ENCODE results near the gene GLRX5.
"Not testable (repeated sequence)": the region's sequence is repeated elsewhere in the genome, so short reads cannot be mapped to it uniquely, and the experiment has no call there.

Gene GLRX5

DNA sequence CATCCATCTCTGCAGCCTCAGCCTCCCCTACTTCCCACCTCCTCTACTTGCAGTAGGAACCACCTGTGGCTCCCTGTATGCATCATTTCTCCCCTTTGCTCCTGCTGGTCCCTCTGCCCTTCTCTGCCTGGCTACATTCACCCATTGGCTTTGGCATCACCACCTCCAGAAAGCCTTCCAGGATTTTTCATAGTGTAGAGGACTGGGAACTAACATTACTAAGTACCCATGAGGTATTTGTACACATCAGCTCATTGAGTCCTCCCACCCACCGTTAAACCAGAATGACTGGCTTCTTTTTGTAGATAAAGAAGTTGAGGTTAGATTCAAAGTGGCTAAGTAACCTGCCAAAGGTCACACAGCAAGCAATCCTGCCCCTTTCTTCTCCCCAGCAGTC lies 35.5 kb upstream of the GLRX5 start:
- no peak for DNase-seq

DNA sequence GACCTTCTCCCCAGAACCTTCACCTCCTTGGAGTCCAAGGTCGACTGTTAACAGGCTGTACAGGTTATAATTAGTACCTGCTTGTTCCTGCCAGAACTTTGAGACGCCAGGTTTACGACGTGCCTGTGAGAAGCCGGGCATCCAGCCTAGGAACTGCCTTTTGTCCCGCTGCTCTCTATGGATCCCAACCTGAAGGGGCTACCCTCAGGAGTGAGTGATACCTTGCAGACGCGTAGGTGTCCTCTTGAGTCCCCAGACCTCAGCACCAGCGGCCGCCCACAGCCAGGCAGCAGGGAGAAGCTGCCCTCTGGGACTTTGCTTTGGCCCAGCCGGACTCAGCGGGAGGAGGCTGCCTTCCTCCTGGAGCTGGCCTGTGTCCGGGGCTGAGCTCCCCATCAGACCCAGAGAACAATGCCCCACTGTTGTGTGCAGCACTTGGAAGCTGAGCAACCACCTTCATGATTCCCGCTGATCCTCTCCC lies 34.6 kb upstream of the GLRX5 start:
- no peak for DNase-seq

DNA sequence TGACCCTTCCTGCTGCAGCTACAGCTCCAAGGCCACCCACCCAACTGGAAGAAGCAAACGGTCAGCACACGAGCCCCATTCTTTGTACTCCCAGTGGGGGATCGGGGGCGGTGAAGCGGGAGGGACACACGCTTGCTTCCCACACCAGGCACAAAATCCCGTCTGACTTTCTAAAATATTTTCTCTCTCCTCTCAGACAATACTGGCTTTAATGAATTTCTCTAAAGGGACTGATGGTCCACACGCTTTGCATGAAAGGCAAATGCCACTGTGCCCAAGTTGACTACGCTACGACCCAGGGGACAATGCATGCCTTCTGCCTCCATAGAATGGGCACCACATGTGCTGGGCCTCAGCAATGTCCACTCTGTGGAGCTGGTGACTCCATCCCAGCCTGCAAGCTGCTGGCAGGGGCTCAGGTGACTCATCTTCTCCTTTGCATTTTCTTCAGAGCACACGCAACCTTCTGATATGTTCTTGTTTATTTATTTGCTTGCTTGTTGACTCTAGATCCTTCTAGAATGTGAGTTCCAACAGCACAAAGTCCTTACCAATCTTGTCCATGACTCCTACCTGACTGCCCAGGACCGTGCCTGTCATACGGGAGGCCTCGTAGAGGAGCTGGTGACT lies 34.0 kb upstream of the GLRX5 start:
- DNase-seq = peak; percentile 71

DNA sequence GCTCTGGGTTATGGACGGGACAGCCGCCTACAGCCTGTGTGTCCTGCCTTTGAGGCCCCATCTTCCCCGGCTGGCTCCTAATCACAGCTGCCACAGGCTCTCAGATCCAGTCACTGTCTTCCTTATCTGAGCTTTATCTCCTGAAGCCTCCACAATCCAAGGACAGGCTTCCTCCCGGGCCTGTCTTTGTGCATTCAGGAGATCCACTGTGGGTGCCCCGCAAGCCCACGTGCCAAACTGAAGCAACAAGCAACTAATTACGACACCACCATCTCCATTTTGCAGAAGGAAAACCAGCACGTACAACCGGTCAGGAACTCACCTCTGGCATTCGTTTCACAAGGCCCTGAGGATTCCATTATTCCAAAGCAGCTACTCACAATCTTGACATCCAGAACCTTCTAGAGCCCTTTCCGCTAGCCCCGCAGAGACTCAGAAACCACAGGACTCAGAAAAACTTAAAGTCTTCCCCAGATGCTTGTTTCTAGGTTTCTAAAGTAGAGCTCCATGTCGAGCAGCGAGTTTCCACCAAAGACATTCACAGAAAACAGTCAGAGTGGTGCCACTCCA lies 32.4 kb upstream of the GLRX5 start:
- no peak for DNase-seq

DNA sequence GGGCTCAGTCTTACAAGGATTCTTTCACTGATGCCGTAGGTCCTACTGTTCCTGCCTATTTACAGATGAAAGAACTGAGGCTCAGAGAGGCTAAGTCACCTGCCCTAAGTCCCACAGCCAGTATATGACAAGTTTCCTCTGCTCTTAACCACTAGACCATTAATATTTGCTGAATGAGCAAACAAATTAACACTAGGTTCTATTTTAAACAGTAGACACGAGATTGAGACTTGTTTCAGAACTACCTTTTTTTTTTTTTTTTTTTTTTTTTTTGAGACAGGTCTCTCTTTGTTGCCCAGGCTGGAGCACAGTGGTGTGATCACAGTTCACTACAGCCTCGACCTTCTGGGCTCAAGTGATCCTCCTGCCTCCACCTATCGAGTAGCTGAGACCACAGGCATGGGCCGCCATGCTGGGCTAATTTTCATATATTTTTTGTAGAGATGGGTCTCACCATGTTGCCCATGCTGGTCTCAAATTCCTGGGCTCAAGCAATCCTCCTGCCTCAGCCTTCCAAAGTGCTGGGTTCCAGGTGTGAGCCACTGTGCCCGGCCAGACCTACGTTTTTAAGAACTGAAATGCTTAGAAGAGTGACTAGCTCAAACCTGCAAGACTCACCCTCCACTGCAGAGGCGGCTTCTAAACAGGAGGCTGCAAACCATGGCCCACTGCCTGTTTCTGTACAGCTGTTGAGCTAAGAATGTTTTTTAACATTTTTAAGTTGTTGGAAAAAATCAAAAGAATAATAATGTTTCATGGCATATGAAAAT lies 31.3 kb upstream of the GLRX5 start:
- DNase-seq = no peak

DNA sequence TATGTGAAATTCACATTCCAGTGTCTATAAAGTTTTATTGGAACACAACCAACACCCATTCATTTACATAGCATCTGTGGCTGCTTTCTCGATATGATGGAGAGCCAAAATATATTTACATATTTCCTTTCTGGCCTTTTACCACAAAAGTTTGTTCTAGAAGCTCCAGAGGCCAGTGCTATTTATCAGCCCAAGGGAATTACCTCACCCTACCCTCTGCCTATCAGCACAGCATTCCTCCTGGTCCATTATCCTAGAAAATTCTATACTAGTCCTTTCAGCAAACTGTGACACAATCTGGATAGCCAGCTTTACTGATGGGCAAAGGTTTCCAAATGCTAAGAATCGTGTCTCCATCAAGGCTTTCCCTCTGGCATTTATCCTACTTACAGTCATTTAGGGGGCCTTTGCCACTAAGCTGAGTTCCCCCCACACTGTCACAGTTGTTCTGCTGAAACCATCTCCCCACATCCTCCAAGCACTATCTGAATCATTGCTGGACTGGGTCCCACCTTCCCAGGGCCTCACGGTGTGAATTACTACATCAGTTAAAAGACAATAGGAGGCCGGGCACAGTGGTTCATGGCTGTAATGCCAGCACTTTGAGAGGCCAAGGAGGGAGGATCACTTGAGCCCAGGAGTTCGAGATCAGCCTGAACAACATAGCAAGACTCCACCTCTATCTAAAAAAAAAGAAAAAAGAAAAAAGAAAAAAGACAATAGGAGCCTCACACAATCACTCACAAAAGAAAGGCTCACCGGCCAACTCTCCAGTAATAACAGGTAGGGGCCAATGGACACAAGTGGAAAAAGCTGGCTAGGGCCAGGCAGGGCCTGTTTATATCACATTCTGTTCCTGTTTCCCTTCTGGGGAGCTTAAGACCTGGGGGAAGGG lies 30.5 kb upstream of the GLRX5 start:
- DNase-seq = peak; percentile 58

DNA sequence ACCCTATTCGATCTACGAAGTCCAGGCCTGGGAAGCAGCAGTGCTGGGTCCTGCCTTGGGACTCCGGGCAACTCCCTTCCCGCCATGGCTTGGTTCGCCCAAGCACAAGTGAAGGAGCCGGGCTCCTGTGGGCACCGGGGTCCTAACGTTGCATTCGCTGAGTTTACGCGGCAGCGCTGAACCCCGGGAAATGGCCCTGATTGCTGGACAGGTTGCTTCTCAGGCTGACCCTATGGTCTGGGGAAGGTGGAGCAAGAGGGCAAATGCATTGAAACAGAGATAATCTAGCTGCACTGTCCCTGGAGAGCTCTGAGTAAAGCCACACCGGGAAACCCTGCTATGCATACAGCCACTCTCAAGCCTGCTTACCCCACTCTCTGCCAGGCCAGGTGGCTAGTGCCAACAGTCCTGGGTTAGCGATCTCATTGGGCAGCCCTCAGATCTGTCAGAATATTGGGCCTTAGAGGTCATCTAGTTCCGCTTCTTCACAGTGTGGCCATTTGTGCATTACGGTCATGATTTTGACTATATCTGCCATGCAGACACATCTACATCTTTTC lies 29.7 kb upstream of the GLRX5 start:
- no peak for DNase-seq

DNA sequence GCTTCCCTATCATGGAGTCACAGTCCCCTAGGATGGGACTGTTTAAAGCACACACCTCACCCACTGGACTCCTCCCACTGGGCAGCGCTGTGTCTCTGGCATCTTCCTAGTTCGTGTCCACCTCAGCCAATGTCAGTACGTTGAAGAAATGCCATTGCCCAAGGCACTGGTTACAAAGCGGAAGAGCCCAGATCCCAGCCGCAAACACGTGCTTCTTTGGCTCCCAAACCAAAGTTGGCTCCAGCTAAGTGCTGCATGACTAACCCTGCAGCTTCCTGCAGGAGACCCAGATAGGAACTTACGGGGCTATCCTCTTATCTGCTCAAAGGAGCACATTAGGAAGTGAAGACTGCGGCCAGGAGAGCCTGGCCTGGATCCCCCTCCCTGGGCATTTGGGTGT lies 27.7 kb upstream of the GLRX5 start:
- peak; percentile 72 for DNase-seq

DNA sequence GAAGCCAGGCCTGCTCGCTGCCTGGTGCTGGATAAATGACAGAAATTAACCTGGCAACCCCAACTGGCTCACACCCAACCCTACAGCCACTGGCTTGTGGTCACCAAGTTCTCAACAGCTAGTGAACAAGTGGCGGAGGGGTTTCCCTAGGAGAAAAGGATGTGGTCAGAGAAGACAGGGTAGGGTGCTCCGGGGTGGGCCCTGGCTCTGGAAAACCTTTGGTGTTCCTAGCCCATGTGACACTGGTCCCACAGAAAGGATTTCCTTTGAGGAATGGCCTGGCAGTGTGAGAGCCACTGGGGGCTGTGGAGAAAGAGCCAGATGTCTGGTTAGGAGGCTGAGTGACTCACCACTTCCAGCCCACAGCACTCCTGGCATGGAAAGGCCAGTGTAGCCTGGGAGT lies 27.1 kb upstream of the GLRX5 start:
- DNase-seq = peak; percentile 61

DNA sequence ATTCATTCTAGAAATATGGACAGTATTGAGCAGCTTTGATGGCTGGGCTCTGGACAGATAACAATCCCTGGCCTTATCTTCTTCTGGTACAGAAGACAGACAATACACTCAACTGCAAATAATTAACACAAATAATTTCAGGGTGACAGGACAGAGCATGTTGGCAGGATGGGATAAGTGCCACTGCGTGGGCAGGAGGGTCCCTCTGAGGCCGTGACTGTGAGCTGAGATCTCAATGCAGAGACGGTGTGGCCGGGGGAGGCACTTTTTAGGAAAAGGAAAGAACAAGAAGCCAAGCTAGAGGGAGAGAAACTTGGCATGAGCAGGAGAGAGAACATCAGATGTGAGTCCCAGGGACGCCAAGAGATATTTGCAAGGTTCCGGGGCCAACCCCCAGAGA lies 26.5 kb upstream of the GLRX5 start:
- no peak for DNase-seq

DNA sequence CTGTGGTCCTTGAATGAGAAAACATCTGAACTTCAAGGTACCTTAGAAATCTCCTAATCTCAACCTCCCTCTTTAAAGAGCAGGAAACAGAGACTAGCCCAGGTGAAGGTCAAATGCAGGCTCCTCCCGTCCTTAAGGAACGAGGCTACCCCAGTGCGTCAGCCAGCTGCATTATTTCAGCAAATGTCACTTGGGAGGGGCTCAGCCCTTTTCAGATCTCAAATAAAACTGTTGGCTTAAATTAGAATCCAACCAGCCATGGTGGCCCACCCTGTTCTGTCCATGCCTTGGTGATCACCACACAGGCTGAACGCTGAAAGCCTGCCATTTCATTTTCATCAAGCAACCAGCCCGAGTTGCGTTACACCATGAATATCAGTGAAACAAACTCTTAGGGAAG lies 25.4 kb upstream of the GLRX5 start:
- no peak for DNase-seq

DNA sequence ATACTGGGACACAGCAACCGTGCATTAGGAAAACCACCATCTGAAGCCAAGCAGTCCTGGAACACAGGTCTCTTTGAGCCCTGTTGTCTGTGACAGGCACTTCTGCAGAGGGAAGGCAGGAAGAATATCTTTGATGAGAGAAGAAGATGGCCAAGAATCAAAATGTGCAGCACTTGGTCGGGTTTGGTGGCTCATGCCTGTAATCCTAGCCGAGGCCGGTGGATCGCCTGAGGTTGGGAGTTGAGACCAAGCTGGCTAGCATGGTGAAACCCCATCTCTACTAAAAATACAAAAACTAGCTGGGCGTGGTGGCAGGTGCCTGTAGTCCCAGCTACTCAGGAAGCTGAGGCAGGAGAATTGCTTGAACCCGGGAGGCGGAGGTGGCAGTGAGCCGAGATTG lies 24.5 kb upstream of the GLRX5 start:
- not testable (repeated sequence) for DNase-seq

DNA sequence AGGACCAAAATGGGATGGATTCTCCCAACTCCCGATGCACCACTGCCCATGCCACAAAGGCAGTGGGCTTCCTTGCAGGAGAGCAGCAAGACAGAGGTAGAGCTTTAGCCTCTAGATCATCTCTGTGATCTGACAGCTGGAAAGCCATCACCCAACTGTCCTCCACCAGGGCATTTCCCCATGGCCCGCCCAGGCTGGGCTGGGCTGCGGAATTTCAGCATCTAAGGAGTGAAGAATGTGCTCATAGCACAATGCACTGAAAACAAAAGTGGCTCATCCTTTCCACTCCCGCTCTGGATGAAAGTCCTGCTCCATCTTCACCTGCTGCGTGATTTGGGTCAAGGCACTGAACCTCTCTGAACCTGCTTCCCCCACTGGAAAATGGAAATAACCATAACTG lies 24.0 kb upstream of the GLRX5 start:
- no peak for DNase-seq

DNA sequence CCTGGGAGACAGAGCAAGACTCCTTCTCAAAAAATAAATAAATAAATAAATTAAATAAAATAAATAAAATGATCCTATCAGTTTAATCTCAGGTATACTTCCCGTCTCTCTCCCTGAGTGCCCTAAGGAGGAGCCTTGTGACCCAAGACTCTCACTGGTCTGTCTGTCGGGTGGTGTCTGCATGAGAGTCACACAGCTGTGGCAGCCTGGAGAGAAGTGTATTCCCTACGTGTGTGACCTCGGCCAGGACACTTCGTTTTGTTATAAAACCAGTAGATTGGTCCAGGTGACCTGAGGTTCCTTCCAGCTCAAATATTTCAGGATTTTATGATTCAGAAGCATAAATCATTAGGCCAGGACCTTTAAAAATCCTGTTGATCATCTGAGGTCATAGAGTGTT lies 23.2 kb upstream of the GLRX5 start:
- no peak for DNase-seq

DNA sequence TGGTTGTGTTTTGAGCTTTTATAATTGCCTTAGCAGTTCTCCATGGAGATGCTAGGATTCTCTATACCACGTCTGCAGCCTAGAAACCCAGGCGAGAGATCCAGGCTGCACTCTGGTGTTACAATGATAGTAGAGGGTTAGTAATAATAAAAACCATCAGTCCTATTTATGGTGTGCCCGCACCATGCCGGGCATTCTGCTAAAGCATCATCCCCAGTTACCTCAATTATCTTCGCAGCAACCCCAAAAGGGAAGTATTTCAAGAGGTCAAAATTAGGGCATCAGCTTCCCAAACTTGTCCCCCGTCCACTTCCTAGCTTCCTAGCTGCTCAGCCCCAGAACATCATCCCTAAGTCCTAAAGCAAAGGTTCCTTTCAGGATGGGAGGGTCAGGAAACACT lies 21.6 kb upstream of the GLRX5 start:
- DNase-seq = no peak

DNA sequence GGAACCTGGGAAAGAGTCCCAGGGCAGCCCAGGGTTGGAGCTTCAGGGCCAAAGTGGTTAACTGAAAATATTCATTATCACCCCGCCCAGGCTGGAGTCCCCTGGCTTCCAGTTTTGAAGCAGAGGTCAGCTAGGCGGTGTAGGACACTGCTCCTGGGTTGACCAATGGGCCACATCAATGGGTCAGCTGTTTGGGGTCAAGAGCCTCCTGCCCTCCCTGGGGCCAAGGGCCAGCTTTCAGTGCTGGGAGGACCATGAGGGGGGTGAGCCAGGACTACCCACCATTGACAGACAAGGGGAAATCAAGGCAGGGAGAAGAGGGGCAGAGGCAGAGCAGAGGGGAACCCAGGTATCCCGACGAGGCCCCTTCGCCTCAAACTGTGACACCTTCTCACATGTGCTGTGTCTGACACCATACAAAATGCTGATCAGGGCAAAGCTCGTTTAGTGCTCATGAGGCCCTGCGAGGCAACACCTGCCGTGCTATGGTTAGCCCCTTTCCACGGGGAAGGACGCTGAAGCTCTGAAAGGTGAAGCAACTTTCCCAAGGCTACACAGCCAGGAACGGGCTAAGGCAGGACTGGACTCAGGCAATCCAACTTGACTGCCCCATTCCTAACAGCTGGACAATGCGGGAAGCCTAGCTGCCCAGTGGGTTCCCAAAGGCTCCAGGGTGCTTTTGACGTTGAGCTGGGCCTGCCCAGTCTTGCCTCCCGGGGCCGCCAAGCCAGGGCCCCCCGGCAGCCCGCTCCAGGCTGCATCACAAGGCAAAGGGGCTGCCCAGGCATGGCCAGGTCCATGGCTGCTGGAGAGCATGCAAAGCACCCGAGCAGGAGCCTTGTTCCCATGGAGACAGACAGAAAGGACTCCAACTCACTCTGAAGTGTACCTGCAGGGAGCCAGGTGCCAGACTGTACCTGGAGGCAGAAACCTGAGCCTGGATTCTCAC lies 20.4 kb upstream of the GLRX5 start:
- DNase-seq = no peak

DNA sequence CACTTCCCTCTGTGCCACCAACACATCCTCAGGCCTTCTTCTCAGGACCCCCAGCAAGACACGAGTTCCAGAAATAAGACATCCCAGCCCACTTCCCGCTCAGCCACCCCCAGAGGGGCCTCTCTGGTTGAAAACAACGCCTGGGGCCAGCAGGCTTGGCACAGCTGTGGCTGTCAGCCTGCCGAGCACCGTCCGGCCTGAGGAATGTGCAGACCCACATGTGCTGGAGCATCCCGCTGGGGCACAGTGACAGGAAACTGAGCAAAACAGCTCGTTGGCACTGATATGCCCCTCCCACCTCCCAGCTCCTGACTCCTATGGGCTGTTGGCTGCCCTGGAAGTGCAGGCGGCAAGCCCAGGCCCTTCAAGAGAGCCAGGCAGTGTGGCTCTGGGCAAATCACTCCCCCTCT lies 19.8 kb upstream of the GLRX5 start:
- DNase-seq = peak; percentile 36

DNA sequence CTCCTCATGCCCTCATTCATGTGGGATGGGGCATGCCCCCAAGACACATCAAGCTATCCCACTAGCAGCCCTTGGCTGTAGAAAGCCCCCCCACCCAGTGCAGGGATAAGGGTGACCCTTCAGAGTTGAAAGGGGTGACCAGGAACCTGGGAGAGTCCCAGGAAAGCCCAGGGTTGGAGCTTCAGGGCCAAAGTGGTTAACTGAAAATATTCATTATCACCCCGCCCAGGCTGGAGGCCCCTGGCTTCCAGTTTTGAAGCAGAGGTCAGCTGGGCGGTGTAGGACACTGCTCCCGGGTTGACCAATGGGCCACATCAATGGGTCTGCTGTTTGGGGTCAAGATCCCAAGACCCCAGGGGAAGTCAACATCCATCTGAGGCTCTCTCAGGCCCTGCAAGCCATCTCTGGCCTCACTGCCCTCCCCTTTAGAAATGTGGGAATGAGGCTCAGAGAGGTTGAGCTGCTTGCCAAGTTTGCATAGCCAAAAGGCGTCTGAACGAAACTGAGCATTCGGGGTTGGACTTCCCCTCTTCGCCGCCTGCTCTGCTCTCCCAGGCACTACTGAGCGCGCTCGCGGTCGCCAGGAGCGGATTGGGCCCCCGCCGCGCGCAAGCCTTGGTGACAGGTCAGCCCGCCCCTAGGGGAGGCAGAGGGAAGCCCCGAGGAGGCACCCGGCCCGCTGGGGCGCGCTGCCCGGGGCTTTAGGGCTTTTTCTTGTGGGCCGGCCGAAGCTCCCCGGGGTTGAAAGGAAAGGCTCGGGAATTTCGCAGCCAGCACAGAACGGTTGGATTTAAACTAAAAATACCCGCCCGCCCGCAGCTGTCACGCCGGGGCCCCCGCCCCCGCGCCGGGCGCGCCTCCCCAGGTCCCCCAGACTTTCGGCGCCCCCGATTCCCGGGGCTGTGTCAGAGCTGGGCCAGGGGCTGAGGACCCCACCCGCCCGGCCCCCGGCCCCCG lies 19.0 kb upstream of the GLRX5 start:
- DNase-seq = peak; percentile 48

DNA sequence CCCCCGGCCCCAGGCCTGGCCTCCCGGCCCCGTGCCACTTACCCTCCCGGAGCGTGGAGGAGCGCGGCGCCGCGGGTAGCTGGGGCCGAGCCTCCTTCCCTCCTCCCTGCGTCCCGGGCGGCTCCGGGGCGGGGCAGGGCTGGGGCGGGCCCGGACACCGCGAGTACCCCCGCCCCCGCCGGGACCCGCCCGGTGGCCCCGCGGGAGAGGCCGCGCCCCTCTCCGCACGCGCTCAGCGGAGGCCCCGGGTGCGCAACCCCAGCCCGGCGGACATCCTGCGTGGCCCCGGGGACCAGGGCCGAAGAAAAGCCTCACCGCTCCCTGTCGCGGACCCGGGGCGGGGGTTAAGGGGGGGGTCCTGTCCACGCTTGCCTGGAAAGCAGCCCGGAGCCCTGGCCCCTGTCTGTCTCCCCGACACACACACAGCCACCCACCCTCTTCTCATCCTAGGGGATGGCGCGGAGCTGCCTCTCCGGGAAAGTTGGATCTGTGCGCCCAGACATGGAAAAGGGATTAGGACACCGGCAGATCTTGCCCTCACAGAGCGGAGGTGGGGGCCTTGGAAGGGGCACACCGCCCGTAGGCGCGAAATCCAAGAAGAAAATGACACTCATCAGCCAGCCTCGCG lies 18.2 kb upstream of the GLRX5 start, which contains the start of gene SYNE3:
SYNE3 (minus strand) TSS at position 97 of the 628 bp plus-strand sequence. CDS start 40,829 bp downstream, outside the sequence.
- peak; percentile 46 for DNase-seq

All from fibroblast of skin of abdomen (primary cell).